GM12875 (cell line): Measurements from ENCODE around the gene IFFO2.

ENCODE experiments used
- H3K4me3 ChIP-seq: one replicate; pipeline ENCODE4 v1.5.1; 2011; ENCODE audit warnings: low read depth, low read length, control low read depth
- TF ChIP-seq, protein P1 (sequence below): IDR thresholded peaks from 2 replicates; pipeline ENCODE4 v1.5.1; 2011; ENCODE audit warnings: low read depth, mild to moderate bottlenecking, control low read depth, inconsistent platforms, low read length, moderate library complexity, borderline replicate concordance; ENCODE audit not compliant: insufficient read depth

Gene IFFO2

GRCh38 chr1:18928406-18928805 lies 28.1 kb downstream of the IFFO2 start:
- peak overlapping the region; percentile 22 for H3K4me3 ChIP-seq
- TF ChIP-seq, protein P1, sequence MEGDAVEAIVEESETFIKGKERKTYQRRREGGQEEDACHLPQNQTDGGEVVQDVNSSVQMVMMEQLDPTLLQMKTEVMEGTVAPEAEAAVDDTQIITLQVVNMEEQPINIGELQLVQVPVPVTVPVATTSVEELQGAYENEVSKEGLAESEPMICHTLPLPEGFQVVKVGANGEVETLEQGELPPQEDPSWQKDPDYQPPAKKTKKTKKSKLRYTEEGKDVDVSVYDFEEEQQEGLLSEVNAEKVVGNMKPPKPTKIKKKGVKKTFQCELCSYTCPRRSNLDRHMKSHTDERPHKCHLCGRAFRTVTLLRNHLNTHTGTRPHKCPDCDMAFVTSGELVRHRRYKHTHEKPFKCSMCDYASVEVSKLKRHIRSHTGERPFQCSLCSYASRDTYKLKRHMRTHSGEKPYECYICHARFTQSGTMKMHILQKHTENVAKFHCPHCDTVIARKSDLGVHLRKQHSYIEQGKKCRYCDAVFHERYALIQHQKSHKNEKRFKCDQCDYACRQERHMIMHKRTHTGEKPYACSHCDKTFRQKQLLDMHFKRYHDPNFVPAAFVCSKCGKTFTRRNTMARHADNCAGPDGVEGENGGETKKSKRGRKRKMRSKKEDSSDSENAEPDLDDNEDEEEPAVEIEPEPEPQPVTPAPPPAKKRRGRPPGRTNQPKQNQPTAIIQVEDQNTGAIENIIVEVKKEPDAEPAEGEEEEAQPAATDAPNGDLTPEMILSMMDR, result no peak

DNA sequence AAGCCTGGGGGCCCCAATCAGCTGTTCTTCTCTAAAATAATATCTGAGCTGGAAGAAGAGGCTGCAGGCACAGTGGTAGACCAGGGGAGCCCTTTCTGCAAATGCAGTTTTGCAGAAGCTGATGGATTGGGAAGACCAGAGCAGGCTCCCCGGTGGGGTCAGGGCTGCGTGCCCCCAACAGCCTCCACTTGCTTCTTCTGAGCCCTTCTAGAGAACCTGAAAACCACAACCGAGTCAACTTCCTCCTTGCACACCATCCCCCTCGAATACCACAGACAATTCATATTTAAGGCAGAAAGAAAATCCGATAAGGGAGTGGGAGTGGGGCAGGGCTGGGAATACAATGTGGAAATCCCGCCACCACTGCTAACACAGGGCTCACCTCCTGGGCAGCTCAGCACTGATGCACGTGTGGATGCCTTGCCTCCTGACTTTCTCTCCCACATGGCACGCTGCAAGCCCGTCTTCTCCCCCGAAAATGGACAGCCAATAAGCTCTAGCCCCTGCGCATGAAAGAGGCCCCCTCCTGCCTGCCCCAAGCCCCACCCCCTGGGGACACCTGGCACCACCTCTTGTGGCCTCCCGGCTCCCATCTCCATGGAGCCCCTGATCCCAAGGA lies 28.7 kb downstream of the IFFO2 start:
- peak overlapping the region; percentile 63 for H3K4me3 ChIP-seq
- TF ChIP-seq, protein P1, result no peak

- H3K4me3 ChIP-seq, result peak overlapping the region; percentile 63
- TF ChIP-seq, protein P1, result no peak
Observed at GRCh38 chr1:18927082-18927653, 29.3 kb downstream of the IFFO2 start.

DNA sequence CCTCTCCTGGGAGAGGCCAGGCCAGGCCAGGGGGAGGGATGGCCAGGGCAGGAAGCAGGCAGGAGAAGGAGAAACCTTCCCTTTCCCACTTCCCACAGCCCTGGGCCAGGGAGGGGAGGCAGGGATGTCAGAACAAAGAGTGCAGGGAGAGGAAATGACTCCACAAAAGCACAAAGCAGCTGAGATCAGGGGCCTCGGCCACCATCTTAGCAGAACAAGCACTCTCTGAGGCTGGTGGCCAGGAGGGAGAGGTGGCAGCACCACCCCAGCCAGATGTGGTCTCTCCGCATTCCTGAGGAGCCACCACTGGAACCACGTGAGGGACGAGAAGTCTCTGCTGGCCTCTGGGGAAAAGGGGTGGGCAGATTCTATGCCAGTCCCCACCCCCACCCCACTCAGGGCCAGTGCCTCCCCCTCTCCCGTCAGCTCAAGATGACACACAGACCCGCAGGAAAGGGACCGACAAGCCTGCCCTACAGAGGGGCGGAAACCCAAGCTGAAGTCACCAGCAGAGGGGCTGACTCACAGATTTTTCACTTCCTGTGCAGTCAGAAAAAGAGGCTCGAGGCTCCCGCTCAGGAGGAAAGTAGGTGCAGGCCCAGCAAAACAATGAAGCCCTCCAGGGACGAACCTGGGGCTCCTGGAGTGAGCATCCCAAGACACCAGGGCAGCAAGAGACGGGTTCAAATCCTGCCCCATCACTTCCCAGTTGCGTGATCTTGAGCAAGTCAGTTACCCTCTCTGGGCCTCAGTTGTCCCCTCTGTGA lies 30.0 kb downstream of the IFFO2 start:
- H3K4me3 ChIP-seq, result peak overlapping the region; percentile 63

DNA sequence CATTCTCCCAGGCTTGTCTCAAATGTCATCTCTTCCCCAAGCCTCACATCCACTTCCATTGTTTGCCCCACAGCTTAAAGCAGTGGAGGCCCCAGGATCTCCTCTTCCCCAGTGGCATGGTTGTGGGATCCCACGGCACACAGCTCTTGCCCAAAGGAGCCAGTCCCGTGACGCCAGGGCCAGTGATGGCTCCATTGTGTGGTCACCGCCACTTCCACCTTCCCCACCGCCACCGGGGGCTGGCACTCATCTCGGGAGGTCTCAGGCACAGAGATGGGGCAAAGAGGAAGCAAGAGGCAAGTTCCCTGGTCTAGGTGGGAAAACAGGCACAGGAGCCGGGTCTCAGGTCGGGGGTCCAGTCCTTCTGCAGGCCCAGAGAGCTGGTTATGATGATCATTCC lies 31.2 kb downstream of the IFFO2 start:
- no peak overlapping the region for H3K4me3 ChIP-seq
- TF ChIP-seq, protein P1, result no peak

More for the DNA sequence above, 30.0 kb downstream of the IFFO2 start:
- TF ChIP-seq, protein P1, result no peak

GRCh38 chr1:18924221-18924691 lies 32.2 kb downstream of the IFFO2 start:
- H3K4me3 ChIP-seq, result no peak overlapping the region
- TF ChIP-seq, protein P1, result no peak

GRCh38 chr1:18923756-18924211 lies 32.7 kb downstream of the IFFO2 start:
- TF ChIP-seq, protein P1, result no peak
- H3K4me3 ChIP-seq, result no peak overlapping the region
